ENCODE data around the gene TRIP6.
"Not testable (repeated sequence)": the region's sequence is repeated elsewhere in the genome, so short reads cannot be mapped to it uniquely, and the experiment has no call there.

Gene TRIP6

GRCh38 chr7:100902638-100903037 is 35.5 kb downstream of the TRIP6 start:
- H3K4me3 ChIP-seq (ENCODE audit: low read length), result no peak overlapping the region
- no peak for DNase-seq (ENCODE audit: low read depth)
- no peak for TF ChIP-seq CTCF (conservative IDR thresholded peaks at IDR 0.05; ENCODE audit: low read length)

- no peak for TF ChIP-seq CTCF (conservative IDR thresholded peaks at IDR 0.05; ENCODE audit: low read length)
- H3K4me3 ChIP-seq (ENCODE audit: low read length), result no peak overlapping the region
- DNase-seq (ENCODE audit: low read depth), result no peak
Observed at GRCh38 chr7:100908512-100908911, 41.3 kb downstream of the TRIP6 start.

- not testable (repeated sequence) for DNase-seq (ENCODE audit: low read depth); H3K4me3 ChIP-seq (ENCODE audit: low read length)
Observed at GRCh38 chr7:100910443-100910842, 43.3 kb downstream of the TRIP6 start.

- no peak for DNase-seq (ENCODE audit: low read depth)
- H3K4me3 ChIP-seq (ENCODE audit: low read length), result no peak overlapping the region
- no peak for TF ChIP-seq CTCF (conservative IDR thresholded peaks at IDR 0.05; ENCODE audit: low read length)
Observed at GRCh38 chr7:100911484-100911883, 44.3 kb downstream of the TRIP6 start.

- TF ChIP-seq CTCF (conservative IDR thresholded peaks at IDR 0.05; ENCODE audit: low read length), result no peak
- H3K4me3 ChIP-seq (ENCODE audit: low read length), result no peak overlapping the region
- DNase-seq (ENCODE audit: low read depth), result no peak
Observed at GRCh38 chr7:100914208-100914878, 47.2 kb downstream of the TRIP6 start.

- no peak overlapping the region for H3K4me3 ChIP-seq (ENCODE audit: low read length)
- no peak for DNase-seq (ENCODE audit: low read depth)
- TF ChIP-seq CTCF (conservative IDR thresholded peaks at IDR 0.05; ENCODE audit: low read length), result no peak
Observed at GRCh38 chr7:100914879-100915447, 47.8 kb downstream of the TRIP6 start.

GRCh38 chr7:100919335-100919734 is 52.1 kb downstream of the TRIP6 start:
- H3K4me3 ChIP-seq (ENCODE audit: low read length); DNase-seq (ENCODE audit: low read depth): not testable (repeated sequence)

GRCh38 chr7:100919779-100920437 is 52.7 kb downstream of the TRIP6 start:
- not testable (repeated sequence) for DNase-seq (ENCODE audit: low read depth); H3K4me3 ChIP-seq (ENCODE audit: low read length)
